ENCODE results near the gene ACSM5.

The ACSM5 gene

GRCh38 chr16:20409398-20410120, at the start of gene ACSM5:
Gene ACSM5 (plus strand): TSS chr16:20409534. CDS start chr16:20411485, 1,951 bp downstream.
- DNase-seq (ENCODE audit: low read depth), result no peak
- no peak for TF ChIP-seq CTCF (IDR thresholded peaks at IDR 0.05; ENCODE audit: low read depth, low read length, missing control alignments)
- no peak within 1 kb of the TSS for H3K4me3 ChIP-seq (ENCODE audit: low read depth, low read length)
- in situ Hi-C loops (cut with HindIII; ENCODE audit: low sequenced_read_pairs), result no loop called here

GRCh38 chr16:20359997-20360396, 49.3 kb upstream of the ACSM5 start:
- no peak for DNase-seq (ENCODE audit: low read depth)
- TF ChIP-seq CTCF (IDR thresholded peaks at IDR 0.05; ENCODE audit: low read depth, low read length, missing control alignments), result no peak
- H3K4me3 ChIP-seq (ENCODE audit: low read depth, low read length), result no peak overlapping the region
- in situ Hi-C loops (cut with HindIII; ENCODE audit: low sequenced_read_pairs), result no loop called here

- in situ Hi-C loops (cut with HindIII; ENCODE audit: low sequenced_read_pairs), result no loop called here
- no peak overlapping the region for H3K4me3 ChIP-seq (ENCODE audit: low read depth, low read length)
- TF ChIP-seq CTCF (IDR thresholded peaks at IDR 0.05; ENCODE audit: low read depth, low read length, missing control alignments), result no peak
- DNase-seq (ENCODE audit: low read depth), result no peak
Measured at GRCh38 chr16:20363191-20363590, 46.1 kb upstream of the ACSM5 start.

GRCh38 chr16:20364051-20364450, 45.3 kb upstream of the ACSM5 start:
- H3K4me3 ChIP-seq (ENCODE audit: low read depth, low read length), result no peak overlapping the region
- no peak for DNase-seq (ENCODE audit: low read depth)
- no peak for TF ChIP-seq CTCF (IDR thresholded peaks at IDR 0.05; ENCODE audit: low read depth, low read length, missing control alignments)
- in situ Hi-C loops (cut with HindIII; ENCODE audit: low sequenced_read_pairs), result no loop called here

GRCh38 chr16:20369452-20370054, 39.8 kb upstream of the ACSM5 start:
- H3K4me3 ChIP-seq (ENCODE audit: low read depth, low read length), result no peak overlapping the region
- TF ChIP-seq CTCF (IDR thresholded peaks at IDR 0.05; ENCODE audit: low read depth, low read length, missing control alignments), result no peak
- in situ Hi-C loops (cut with HindIII; ENCODE audit: low sequenced_read_pairs), result no loop called here
- DNase-seq (ENCODE audit: low read depth), result no peak

GRCh38 chr16:20372701-20373100, 36.6 kb upstream of the ACSM5 start:
- TF ChIP-seq CTCF (IDR thresholded peaks at IDR 0.05; ENCODE audit: low read depth, low read length, missing control alignments), result no peak
- no peak overlapping the region for H3K4me3 ChIP-seq (ENCODE audit: low read depth, low read length)

More at GRCh38 chr16:20372701-20373100, 36.6 kb upstream of the ACSM5 start:
- DNase-seq (ENCODE audit: low read depth), result no peak
- in situ Hi-C loops (cut with HindIII; ENCODE audit: low sequenced_read_pairs), result no loop called here
